ENCODE data around the gene UEVLD.

DNA sequence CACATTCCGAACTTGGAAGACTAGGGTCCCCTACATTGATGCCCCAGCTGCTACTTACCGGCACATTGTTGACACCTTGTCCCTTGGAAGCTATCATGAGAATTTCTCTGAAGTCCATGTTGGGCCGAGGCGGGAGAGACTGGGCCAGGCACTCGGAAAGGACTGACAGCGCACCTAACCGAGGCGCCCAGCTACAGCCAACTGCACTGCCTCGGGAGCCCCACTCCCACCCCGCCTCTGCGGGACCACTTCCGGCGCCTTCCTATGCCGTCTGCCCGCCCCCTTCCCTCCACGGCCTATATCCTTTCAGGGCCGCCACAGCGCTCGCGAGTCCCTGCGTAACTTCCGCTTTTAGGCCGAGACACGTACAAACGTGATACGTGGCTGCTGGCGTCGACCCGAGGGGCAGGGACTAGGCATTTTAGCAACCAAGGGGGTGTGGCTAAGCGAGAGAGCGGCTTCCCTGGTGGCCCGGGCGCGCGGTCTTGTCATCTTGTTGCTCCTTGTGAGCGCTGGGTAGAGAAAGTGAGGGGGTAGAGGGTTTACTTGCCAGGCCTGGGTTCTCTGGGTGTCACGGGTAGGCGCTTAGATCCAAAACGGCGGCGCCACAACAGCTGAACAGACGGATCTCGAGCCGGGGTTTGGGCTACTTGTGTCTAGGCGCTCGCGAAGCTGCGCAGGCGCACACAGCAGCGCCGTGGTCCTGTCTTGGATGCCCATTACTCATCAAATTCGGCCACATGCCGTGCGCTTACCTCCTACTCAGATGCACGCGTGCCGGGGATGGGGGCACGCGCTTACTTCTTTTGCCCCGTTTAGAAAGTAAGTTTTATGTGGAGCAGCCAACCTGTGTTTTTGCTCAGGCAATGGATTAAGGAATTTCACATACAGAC, 45.9 kb upstream of the UEVLD start, which contains the start of gene SPTY2D1:
- TF ChIP-seq, protein P1, sequence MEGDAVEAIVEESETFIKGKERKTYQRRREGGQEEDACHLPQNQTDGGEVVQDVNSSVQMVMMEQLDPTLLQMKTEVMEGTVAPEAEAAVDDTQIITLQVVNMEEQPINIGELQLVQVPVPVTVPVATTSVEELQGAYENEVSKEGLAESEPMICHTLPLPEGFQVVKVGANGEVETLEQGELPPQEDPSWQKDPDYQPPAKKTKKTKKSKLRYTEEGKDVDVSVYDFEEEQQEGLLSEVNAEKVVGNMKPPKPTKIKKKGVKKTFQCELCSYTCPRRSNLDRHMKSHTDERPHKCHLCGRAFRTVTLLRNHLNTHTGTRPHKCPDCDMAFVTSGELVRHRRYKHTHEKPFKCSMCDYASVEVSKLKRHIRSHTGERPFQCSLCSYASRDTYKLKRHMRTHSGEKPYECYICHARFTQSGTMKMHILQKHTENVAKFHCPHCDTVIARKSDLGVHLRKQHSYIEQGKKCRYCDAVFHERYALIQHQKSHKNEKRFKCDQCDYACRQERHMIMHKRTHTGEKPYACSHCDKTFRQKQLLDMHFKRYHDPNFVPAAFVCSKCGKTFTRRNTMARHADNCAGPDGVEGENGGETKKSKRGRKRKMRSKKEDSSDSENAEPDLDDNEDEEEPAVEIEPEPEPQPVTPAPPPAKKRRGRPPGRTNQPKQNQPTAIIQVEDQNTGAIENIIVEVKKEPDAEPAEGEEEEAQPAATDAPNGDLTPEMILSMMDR (IDR thresholded peaks at IDR 0.05), result peak in 2 of 6 experiments; percentile 27 to 39
- peak; percentile 84 to 90 for TF ChIP-seq POLR2A (IDR thresholded peaks at IDR 0.05)

Data from Peyer's patch (tissue), 4 donors.